PFSK-1 (cell line): ENCODE measurements around the gene YWHAH.

Experiments used
- FOXP2 ChIP-seq: optimal IDR thresholded peaks from 2 replicates; pipeline ENCODE3; 2011; ENCODE audit warnings: borderline replicate concordance, control low read depth, inconsistent platforms; ENCODE audit not compliant: insufficient read depth; ENCODE audit errors: extremely low read length, extremely low read depth
- POLR2AphosphoS5 ChIP-seq: IDR thresholded peaks from 2 replicates; pipeline ENCODE4 v1.6.1; 2012; ENCODE audit warnings: low read depth, mild to moderate bottlenecking, control low read depth, low read length, moderate library complexity
- SIN3A ChIP-seq: IDR thresholded peaks from 2 replicates; pipeline ENCODE4 v1.6.1; 2012; ENCODE audit warnings: mild to moderate bottlenecking, low read length, moderate library complexity, borderline replicate concordance; ENCODE audit not compliant: insufficient read depth
- TAF1 ChIP-seq: IDR thresholded peaks from 2 replicates; pipeline ENCODE4 v1.6.1; 2012; ENCODE audit warnings: low read length, control low read depth, borderline replicate concordance; ENCODE audit not compliant: insufficient read depth
- TF ChIP-seq, protein P1 (sequence below), 2 experiments: IDR thresholded peaks; 2 replicates each; pipeline versions ENCODE4 v1.6.1 to v1.8.0; 2011 to 2012; ENCODE audit warnings: low read depth in 2 of 2, low read length in 2 of 2, control low read depth in 1 of 2, inconsistent platforms in 1 of 2, mild to moderate bottlenecking in 1 of 2, moderate library complexity in 1 of 2; ENCODE audit not compliant: insufficient read depth in 1 of 2

Gene YWHAH

DNA sequence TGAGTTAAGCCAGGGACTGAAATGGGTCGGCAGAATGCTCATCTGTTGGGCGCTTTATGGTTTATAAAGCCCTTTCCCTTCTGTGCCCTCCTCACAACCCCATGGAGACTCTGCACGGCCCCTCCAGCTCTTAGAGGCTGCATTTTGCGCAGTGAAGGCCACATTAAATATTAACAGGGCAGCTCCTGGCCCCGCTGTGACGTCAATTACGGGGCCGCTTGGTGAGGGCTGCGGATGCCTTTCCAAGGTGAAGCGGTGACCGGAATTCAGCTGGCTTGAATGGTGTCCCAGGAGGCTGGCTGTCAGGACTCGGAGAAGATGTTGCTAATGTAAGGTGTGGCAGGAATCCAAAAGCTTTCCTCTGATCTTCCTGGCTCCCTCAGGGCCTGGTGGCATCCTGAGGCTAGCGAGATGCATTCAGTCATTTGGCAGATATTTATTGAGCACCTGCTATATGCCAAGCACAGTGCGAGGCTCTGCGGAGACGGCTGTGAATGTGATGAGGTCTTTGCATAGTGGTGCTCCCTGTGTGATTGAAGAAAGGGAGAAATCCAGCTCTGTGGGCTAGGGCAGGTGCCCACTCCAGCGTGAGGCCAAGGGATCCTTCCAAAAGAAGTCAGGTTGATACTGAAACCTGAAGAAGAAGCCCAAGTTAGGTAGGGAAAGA is 10.4 kb upstream of the YWHAH start:
- TF ChIP-seq TAF1 (no peak), POLR2AphosphoS5 (no peak), SIN3A (no peak), FOXP2 (no peak)
- TF ChIP-seq, protein P1, sequence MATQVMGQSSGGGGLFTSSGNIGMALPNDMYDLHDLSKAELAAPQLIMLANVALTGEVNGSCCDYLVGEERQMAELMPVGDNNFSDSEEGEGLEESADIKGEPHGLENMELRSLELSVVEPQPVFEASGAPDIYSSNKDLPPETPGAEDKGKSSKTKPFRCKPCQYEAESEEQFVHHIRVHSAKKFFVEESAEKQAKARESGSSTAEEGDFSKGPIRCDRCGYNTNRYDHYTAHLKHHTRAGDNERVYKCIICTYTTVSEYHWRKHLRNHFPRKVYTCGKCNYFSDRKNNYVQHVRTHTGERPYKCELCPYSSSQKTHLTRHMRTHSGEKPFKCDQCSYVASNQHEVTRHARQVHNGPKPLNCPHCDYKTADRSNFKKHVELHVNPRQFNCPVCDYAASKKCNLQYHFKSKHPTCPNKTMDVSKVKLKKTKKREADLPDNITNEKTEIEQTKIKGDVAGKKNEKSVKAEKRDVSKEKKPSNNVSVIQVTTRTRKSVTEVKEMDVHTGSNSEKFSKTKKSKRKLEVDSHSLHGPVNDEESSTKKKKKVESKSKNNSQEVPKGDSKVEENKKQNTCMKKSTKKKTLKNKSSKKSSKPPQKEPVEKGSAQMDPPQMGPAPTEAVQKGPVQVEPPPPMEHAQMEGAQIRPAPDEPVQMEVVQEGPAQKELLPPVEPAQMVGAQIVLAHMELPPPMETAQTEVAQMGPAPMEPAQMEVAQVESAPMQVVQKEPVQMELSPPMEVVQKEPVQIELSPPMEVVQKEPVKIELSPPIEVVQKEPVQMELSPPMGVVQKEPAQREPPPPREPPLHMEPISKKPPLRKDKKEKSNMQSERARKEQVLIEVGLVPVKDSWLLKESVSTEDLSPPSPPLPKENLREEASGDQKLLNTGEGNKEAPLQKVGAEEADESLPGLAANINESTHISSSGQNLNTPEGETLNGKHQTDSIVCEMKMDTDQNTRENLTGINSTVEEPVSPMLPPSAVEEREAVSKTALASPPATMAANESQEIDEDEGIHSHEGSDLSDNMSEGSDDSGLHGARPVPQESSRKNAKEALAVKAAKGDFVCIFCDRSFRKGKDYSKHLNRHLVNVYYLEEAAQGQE (IDR thresholded peaks at IDR 0.05; ENCODE audit: insufficient read depth in 1 of 2, low read depth in 2 of 2, low read length in 2 of 2), result no peak

DNA sequence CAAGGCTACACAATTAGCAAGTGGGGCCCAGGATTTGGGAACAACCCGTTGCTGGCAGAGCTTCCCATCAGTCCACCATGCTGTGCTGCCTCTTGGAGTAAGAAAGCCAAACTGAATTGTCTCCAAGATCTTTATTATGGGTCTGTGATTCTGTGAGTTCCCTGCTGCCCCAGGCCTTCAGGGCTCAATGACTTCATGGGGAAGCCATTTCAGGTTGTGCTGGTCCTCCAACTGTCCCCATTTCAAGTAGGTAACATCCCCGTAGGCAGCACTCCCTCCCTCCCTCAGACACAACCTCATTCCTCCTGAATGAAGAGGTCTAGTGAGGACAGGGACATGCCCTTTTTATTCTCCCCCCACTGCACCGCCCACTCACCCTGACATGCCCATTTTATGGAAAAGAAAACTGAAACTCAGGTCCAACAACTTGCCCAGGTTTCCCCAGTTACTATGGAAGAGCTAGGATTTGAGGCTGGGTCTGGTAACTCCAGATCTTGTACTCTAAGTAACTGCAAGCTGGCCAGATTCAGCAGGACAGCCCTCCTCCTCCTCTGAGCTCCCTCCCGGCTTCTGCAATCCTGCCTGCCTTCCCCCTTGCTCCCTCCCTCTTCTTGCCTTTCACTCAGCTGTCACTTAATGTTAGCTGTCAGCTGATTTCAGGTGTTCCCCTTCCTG is 8.2 kb upstream of the YWHAH start:
- TF ChIP-seq, protein P1 (IDR thresholded peaks at IDR 0.05; ENCODE audit: insufficient read depth in 1 of 2, low read depth in 2 of 2, low read length in 2 of 2), result no peak
- TF ChIP-seq SIN3A (no peak), TAF1 (no peak), POLR2AphosphoS5 (no peak), FOXP2 (no peak)

DNA sequence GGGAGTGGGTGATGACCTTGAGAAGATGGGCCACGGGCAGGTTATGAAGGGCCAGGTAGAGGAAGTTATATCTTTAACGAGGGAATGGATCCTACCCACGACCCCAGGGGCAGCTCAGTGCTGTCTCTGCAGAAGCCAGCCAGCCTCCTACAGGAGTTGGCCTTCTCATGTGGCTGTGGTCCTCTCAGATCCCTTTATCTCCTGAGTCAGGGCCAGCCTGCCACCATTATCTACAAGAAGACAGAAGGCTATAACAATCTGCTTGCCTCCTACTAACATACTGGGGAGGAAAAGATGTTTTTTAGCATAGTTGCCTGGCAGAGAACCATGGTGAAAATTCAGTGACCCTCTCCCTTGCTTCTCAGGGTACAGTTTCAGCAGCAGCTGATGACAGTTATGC is 7.0 kb upstream of the YWHAH start:
- TF ChIP-seq POLR2AphosphoS5, result no peak
- TF ChIP-seq SIN3A, result no peak
- no peak for TF ChIP-seq TAF1
- TF ChIP-seq, protein P1 (IDR thresholded peaks at IDR 0.05; ENCODE audit: insufficient read depth in 1 of 2, low read depth in 2 of 2, low read length in 2 of 2), result no peak
- no peak for TF ChIP-seq FOXP2

DNA sequence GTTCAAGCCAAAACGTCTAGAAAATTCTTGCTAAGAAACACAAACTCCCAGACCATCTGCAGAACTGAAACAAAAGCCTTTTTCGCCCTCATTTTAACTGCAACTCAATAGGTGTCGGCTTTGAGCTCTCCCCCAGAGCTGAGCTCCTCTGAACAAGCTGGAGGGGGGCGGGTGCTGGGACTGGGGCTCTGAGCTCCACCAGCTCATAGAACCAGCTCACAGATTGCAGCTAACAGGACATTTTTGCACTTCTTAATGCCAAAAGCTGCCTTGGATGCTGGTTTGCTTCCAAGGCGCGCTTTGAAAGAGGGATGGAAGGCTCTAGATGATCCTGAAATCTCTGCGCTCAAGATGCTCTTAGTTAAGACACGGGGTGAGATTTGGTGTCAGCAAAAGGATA is 6.0 kb upstream of the YWHAH start:
- no peak for TF ChIP-seq FOXP2
- TF ChIP-seq, protein P1 (IDR thresholded peaks at IDR 0.05; ENCODE audit: insufficient read depth in 1 of 2, low read depth in 2 of 2, low read length in 2 of 2), result no peak
- no peak for TF ChIP-seq TAF1
- no peak for TF ChIP-seq POLR2AphosphoS5
- no peak for TF ChIP-seq SIN3A
